Effector memory CD8-positive, alpha-beta T cell (primary cell): Measurements from ENCODE around the gene MYL5.
"Not testable (repeated sequence)": the region's sequence is repeated elsewhere in the genome, so short reads cannot be mapped to it uniquely, and the experiment has no call there.

Experiments
- ATAC-seq: fragments of 150-1000 bp; cut with Tn5 transposase; replicated peaks from 2 replicates; pipeline ENCODE4 v1.10.0; 2021; ENCODE audit warnings: mild to moderate bottlenecking, moderate library complexity
- DNase-seq, 3 experiments: peaks; one replicate each; pipeline ENCODE4 v3.0.0; 2021
- H3K27ac Mint-ChIP-seq, 2 donors: one replicate each; pipeline ENCODE4 v1.8.0; 2022; ENCODE audit warnings: mild to moderate bottlenecking in 2 of 2, mixed read lengths in 2 of 2, moderate library complexity in 2 of 2
- H3K27me3 Mint-ChIP-seq, 2 donors: one replicate each; pipeline ENCODE4 v1.8.0; 2022; ENCODE audit warnings: mixed read lengths in 2 of 2
- H3K36me3 Mint-ChIP-seq: one replicate; pipeline ENCODE4 v1.8.0; 2022; ENCODE audit warnings: mild to moderate bottlenecking, moderate library complexity, mixed read lengths; ENCODE audit not compliant: insufficient read depth
- H3K4me1 Mint-ChIP-seq, 2 donors: one replicate each; pipeline ENCODE4 v1.8.0; 2022; ENCODE audit warnings: low read depth in 2 of 2, mixed read lengths in 2 of 2
- H3K4me3 Mint-ChIP-seq, 2 donors: one replicate each; pipeline ENCODE4 v1.8.0; 2022; ENCODE audit warnings: mild to moderate bottlenecking in 2 of 2, mixed read lengths in 2 of 2, moderate library complexity in 2 of 2
- H3K9me3 Mint-ChIP-seq, 2 donors: one replicate each; pipeline ENCODE4 v1.8.0; 2022; ENCODE audit warnings: mixed read lengths in 2 of 2

Gene MYL5

GRCh38 chr4:665381-665750 is 9.0 kb upstream of the MYL5 start:
- no peaks in the 10 kb centered on the region for H3K9me3 Mint-ChIP-seq
- peak overlapping the region in 1 of 2 donors; percentile 93 for H3K27ac Mint-ChIP-seq
- no peak for DNase-seq
- peaks cover 0 to 11% of the 10 kb centered on the region in 2 donors for H3K4me1 Mint-ChIP-seq
- ATAC-seq = no peak
- H3K4me3 Mint-ChIP-seq = peak overlapping the region; percentile 17 to 83
- peaks cover 18% of the 10 kb centered on the region for H3K36me3 Mint-ChIP-seq
- H3K27me3 Mint-ChIP-seq = no peaks in the 10 kb centered on the region

DNA sequence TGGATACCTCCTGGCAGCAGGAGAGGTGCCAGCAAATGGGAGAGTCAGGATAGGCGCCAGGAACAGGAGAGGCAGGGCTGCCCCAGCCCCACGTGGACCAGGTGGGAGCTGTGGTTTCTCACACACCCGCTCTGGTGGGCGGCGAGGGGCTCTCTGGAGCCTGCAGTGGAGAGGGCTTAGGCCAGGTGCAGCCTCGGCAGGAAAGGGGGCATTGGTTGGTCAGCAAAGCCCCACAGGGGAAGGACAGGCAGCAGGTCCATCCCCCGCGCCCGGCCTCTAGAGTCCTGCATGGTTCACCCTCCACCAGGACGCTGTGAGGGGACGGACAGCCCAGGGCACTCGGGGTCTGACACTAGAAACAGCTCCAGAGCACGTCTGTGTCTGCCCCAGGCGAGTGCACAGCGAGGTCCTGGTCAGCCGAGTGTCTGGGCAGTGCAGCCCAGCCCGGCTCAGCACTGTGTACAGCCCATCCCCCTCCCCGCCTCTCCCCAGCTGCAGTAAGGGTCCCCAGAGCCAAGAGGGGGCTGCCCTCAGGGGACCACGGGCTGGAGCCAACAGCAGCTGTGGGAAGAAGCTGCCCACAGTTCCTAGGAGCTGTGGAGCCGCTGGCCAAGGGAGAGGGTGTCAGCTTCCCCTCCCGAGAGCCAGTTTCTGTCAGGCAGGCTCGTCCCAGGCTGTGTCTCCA is 8.4 kb upstream of the MYL5 start:
- H3K4me3 Mint-ChIP-seq = peak overlapping the region in 1 of 2 donors; percentile 83
- no peaks in the 10 kb centered on the region for H3K27me3 Mint-ChIP-seq
- no peak for ATAC-seq
- no peaks in the 10 kb centered on the region for H3K9me3 Mint-ChIP-seq
- DNase-seq = no peak
- no peak overlapping the region for H3K27ac Mint-ChIP-seq
- peaks cover 0 to 11% of the 10 kb centered on the region in 2 donors for H3K4me1 Mint-ChIP-seq
- peaks cover 17% of the 10 kb centered on the region for H3K36me3 Mint-ChIP-seq

- Mint-ChIP-seq H3K27ac (no peak overlapping the region), H3K4me3 (no peak overlapping the region), H3K27me3 (no peaks in the 10 kb centered on the region), H3K4me1 (peaks cover 0 to 11% of the 10 kb centered on the region in 2 donors), H3K9me3 (no peaks in the 10 kb centered on the region), H3K36me3 (peaks cover 23% of the 10 kb centered on the region)
- DNase-seq (no peak), ATAC-seq (no peak)
Measured at GRCh38 chr4:666436-666810, 7.9 kb upstream of the MYL5 start.

DNA sequence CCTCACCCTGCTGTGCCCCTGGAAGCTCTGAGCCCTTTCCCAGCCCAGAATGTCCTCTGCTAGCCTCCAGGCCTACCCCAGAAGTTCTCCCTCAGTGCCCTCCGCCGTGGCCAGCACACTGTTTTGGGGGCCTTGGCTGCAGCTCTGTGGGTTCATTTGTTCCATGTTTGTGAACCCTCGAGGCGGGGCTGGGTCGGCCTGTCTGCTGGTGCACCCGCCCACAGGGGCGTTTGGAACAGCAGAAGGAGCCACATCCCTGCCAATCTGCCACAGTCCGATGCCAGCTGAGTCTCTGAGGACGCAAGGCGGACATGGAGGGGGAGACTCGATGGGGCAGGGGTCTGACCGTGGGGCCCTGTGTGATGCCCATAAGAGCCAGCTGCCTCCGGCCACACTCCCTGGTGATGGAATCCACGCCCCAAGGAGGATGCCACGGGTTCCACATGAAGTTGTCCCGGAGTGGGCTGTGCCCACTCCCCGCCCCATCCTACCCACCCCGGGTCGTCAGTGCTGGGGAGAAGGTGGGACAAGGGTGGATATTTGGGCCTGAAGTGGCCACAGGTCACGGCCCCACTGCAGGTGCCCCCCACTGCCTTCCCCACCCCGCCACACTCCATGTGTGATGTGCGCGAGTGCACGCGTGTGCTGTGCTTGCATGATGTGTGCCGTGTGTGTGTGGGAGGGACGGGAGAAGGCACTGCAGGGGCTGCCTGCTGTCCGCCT is 7.4 kb upstream of the MYL5 start:
- no peaks in the 10 kb centered on the region for H3K9me3 Mint-ChIP-seq
- no peak overlapping the region for H3K4me3 Mint-ChIP-seq
- ATAC-seq = no peak
- no peak for DNase-seq
- no peak overlapping the region for H3K27ac Mint-ChIP-seq
- H3K36me3 Mint-ChIP-seq = peaks cover 28% of the 10 kb centered on the region
- peaks cover 0 to 11% of the 10 kb centered on the region in 2 donors for H3K4me1 Mint-ChIP-seq
- no peaks in the 10 kb centered on the region for H3K27me3 Mint-ChIP-seq

DNA sequence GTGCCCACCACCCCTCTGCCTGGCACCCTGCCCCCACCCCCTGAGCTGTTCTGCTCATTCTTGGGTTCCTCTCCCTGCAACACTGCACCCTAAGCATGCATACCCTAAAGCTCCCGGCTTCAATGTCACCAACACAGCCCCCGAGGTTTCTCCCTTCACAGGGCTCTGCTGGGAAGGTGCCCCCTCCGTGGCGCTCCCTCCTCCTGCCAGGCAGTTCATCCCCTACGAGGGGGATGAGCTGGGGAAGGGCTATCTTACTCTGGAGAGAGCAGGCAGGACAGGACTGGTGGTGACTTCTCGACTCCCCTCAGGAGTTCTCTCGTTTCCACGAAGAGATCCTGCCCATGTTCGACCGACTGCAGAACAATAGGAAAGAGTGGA is 6.8 kb upstream of the MYL5 start:
- ATAC-seq = no peak
- H3K4me3 Mint-ChIP-seq = no peak overlapping the region

DNA sequence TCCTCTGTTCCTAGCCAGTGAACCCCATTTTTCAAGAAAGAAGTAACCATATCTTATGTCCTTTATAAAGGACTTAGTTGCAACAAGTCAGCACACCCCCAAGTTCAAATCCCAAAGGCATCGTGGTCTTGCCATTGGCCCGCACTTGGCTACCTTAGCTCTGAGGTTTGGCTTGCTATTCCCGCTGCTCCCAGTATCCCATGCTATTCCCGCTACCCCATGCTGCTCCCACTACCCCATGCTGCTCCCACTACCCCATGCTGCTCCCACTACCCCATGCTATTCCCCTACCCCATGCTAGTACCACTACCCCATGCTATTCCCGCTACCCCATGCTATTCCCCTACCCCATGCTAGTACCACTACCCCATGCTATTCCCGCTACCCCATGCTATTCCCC is 6.1 kb upstream of the MYL5 start:
- not testable (repeated sequence) for H3K4me1 Mint-ChIP-seq, H3K27ac Mint-ChIP-seq, H3K4me3 Mint-ChIP-seq, DNase-seq, ATAC-seq, H3K27me3 Mint-ChIP-seq, H3K9me3 Mint-ChIP-seq
- peaks cover 35% of the 10 kb centered on the region for H3K36me3 Mint-ChIP-seq

More for the DNA sequence above, 6.8 kb upstream of the MYL5 start:
- no peaks in the 10 kb centered on the region for H3K27me3 Mint-ChIP-seq
- DNase-seq = no peak
- no peaks in the 10 kb centered on the region for H3K9me3 Mint-ChIP-seq
- peaks cover 34% of the 10 kb centered on the region for H3K36me3 Mint-ChIP-seq
- H3K27ac Mint-ChIP-seq = no peak overlapping the region
- H3K4me1 Mint-ChIP-seq = peaks cover 0 to 11% of the 10 kb centered on the region in 2 donors

DNA sequence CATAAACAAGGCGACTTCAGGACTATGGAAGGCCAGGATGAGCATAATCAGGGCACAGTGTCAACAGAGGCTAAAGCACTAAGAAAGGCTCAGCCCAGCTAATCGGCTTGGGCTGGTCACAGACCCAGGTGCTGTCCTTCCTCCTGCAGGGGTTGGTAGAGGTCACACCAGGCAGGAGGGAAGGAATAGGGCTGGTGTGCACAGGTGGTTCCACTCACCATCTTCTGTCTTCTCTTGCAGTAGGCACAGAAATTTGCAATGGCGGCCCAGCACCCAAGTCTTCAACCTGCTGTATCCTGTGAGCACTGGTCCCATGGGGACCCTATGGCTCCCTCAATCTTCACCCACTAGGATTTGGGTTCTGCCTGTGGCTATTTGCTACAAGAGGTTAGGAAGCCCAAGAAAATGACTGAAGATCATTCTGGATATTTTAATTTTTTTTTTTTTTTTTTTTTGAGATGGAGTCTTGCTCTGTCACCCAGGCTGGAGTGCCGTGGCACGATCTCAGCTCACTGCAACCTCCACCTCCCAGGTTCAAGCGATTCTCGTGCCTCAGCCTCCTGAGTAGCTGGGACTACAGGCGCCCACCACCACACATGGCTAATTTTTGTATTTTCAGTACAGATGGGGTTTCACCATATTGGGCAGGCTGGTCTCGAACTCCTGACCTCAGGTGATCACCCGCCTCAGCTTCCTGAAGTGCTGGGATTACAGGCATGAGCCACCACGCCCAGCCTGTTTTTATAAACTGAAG is 4.4 kb upstream of the MYL5 start:
- not testable (repeated sequence) for H3K27me3 Mint-ChIP-seq, H3K4me1 Mint-ChIP-seq, H3K27ac Mint-ChIP-seq, H3K9me3 Mint-ChIP-seq, ATAC-seq, H3K4me3 Mint-ChIP-seq, DNase-seq
- peaks cover 44% of the 10 kb centered on the region for H3K36me3 Mint-ChIP-seq

- Mint-ChIP-seq H3K27ac (no peak overlapping the region), H3K36me3 (peaks cover 53% of the 10 kb centered on the region), H3K4me3 (peak overlapping the region in 1 of 2 donors; percentile 21), H3K9me3 (no peaks in the 10 kb centered on the region), H3K27me3 (no peaks in the 10 kb centered on the region), H3K4me1 (peaks cover 10% of the 10 kb centered on the region in 2 donors)
- no peak for DNase-seq
- ATAC-seq = no peak
Measured at GRCh38 chr4:671769-672168, 2.6 kb upstream of the MYL5 start.

DNA sequence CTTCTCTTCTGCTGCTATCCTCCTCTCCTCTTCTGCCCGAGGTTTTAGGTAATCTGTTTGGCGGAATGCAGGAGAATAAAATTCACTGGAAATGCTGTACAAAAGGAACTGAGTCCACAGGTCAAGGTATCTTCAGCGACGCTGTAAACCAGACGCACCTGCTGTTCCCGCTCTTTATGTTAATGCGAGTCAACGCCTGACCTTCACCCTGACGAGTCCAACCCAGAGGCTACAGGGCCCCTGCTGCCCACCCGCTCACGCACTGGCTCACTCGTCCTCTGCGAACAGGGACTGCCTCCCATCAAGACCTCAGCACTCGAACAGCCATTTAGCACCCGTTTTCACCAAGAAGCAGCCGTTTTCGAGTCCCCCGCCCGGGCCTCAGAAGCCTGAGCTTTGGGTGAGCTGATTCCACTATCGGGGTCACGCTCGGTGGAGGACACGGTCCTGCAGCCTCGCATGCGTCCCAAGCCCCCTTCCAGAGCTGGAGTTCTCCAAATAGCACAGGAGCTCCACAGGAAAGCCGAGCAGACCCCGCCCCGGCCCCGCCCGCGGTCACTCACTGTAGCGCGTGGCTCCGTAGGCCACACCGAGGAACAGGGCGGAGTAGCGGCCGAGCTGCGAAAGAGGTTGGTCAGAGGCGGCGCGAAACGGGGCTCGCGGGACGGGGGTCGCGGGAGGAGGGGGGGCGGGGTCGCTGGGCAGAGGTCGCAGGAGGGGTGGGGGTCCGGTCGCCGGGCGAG is 822 bp upstream of the MYL5 start:
- Mint-ChIP-seq H3K27me3 (no peaks in the 10 kb centered on the region), H3K9me3 (no peaks in the 10 kb centered on the region), H3K4me1 (peaks cover 10% of the 10 kb centered on the region in 2 donors), H3K4me3 (peak overlapping the region; percentile 82 to 85), H3K36me3 (peaks cover 53% of the 10 kb centered on the region), H3K27ac (peak overlapping the region; percentile 91)
- DNase-seq (no peak), ATAC-seq (no peak)

- peaks cover 53% of the 10 kb centered on the region for H3K36me3 Mint-ChIP-seq
- DNase-seq = no peak
Measured at GRCh38 chr4:675036-675882, 917 bp downstream of the MYL5 start.

DNA sequence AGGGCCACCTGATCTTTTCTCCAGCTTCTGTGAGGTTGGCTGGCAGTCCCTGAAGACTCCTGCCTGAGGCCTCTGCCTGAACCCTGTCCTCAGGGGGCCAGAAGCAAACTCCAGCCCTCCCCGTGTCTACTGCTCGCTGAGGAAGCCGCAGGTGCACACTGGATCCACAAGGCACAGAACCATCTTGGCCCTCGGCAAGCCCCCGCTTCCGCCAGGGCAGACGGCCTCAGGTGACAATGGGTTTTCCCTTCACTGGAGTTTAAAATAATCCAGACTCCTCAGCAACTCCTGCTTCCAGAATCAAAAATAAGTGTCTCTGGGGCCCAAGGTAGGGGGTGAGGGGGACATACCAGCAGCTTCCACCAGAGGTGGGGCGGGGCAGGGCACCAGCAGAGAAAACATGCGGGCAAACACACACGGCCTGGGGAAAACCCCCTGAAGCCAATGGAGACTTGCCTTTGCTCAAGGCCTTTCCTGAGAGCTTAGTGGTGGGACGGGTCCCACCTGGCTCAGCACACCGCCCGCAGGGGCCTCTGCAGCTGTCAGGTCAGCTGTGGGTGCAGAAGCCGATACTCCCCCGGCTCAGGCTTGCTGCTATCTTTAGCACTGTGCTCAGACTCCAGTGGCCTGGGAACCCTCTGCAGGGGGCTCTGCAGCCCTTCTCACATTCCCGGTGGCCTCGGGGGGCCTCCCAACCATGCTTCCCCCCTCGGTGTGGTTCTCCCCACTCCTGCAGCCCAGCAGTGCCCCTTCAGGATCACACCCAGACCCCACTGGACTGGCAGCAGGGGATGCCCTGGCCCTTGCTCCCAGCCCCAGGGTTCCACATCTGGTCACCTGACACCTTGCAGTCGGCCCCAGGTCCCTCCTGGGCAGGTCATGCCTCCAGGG is 1.9 kb downstream of the MYL5 start:
- H3K27me3 Mint-ChIP-seq = no peaks in the 10 kb centered on the region
- H3K4me1 Mint-ChIP-seq = peaks cover 19% of the 10 kb centered on the region in 2 donors
- peaks cover 51% of the 10 kb centered on the region for H3K36me3 Mint-ChIP-seq
- DNase-seq (no peak), ATAC-seq (no peak)
- no peaks in the 10 kb centered on the region for H3K9me3 Mint-ChIP-seq
- H3K4me3 Mint-ChIP-seq = peak overlapping the region in 1 of 2 donors; percentile 33
- H3K27ac Mint-ChIP-seq = peak overlapping the region in 1 of 2 donors; percentile 91

More at GRCh38 chr4:675036-675882, 917 bp downstream of the MYL5 start:
- Mint-ChIP-seq H3K9me3 (no peaks in the 10 kb centered on the region), H3K27me3 (no peaks in the 10 kb centered on the region), H3K27ac (peak overlapping the region; percentile 91), H3K4me3 (peak overlapping the region; percentile 82 to 85), H3K4me1 (peaks cover 12 to 13% of the 10 kb centered on the region in 2 donors)
- no peak for ATAC-seq

DNA sequence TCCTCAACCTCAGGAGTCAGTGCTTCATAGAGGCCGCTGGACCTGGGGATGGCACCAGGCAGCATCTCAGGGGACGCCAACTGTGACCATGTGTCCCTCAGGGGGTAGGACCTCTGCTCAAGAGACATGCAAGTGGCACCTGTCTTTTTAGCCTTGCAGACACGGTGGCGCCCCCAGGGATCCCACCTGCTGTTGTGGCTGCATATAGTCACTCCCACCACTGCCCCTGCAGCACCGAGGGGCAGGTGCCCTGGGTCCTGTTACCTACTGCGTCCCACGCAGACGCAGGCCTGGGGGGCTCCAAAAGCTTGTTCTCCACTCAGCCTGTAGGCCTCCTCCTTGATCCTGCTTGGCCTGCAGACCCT is 2.5 kb downstream of the MYL5 start:
- peaks cover 45% of the 10 kb centered on the region for H3K36me3 Mint-ChIP-seq
- no peaks in the 10 kb centered on the region for H3K27me3 Mint-ChIP-seq
- no peak overlapping the region for H3K27ac Mint-ChIP-seq
- no peak for DNase-seq
- H3K9me3 Mint-ChIP-seq = no peaks in the 10 kb centered on the region
- no peak for ATAC-seq
- peaks cover 19% of the 10 kb centered on the region in 2 donors for H3K4me1 Mint-ChIP-seq
- peak overlapping the region in 1 of 2 donors; percentile 33 for H3K4me3 Mint-ChIP-seq
